ENCODE results near the gene PM20D1.

Gene PM20D1

GRCh38 chr1:205805082-205805711, 44.7 kb downstream of the PM20D1 start:
- DNase-seq (ENCODE audit: insufficient read length, low spot score) (no peak), FAIRE-seq (no peak)

GRCh38 chr1:205804605-205805004, 45.3 kb downstream of the PM20D1 start:
- no peak for DNase-seq (ENCODE audit: insufficient read length, low spot score)
- no peak for FAIRE-seq

DNA sequence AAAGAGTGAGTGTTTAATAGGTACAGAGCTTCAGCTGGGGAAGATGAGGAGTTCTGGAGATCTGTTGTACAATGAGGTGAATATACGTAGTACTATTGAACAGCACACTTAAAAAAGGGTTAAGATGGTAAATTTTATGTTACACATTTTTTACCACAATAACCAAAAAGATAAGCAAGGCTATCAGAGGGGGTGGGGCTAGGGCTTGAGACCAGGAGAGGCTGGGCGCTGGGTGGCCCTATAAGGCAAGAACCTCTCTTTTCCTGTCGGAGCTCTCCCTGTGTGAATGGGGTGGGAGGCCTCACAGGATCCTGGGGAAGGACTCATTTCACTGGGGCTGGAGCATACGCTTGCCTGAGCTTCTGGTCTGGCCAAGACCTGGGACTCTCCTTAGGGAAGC, 45.9 kb downstream of the PM20D1 start:
- DNase-seq (ENCODE audit: insufficient read length, low spot score) (no peak), FAIRE-seq (no peak)

- no peak for DNase-seq (ENCODE audit: insufficient read length, low spot score)
These were observed 47.9 kb downstream of the PM20D1 start for GRCh38 chr1:205802060-205802459.

DNA sequence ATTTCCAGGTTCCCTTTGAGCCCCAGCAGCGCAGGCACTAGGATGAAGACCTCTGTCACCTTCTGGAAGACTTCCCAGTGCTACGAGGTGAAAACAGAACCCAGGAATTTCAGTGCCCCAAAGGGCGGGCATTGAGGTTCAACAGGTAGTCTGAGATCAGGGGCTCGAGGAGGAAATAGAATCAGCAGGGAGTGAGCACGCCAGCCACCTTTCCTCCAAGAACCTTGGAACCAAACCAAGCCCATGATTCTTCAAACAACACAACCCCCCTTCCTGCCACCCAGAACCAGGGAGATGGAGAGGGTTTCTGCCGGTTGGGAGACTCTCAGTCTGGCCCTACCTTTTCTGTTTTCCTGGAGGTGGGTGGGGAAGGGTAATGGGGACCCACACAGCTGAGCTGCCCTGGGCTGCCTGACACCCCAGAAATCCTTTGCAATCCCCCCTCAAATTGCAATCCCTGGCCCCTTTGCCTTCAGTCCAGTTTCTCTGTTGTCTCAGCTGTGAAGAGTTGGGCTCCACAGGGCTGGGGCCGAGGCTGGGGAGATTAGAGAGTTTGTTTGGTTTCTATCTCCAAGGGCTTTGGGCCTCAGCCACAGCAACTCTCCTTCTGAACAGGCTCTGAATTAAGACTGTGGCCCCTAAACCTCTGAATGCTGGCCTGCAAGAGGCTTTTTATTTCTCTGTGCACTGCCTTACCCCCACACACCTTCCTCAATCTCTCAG, 48.8 kb downstream of the PM20D1 start:
- no peak for FAIRE-seq
- no peak for DNase-seq (ENCODE audit: insufficient read length, low spot score)

More at GRCh38 chr1:205802060-205802459, 47.9 kb downstream of the PM20D1 start:
- no peak for FAIRE-seq

DNA sequence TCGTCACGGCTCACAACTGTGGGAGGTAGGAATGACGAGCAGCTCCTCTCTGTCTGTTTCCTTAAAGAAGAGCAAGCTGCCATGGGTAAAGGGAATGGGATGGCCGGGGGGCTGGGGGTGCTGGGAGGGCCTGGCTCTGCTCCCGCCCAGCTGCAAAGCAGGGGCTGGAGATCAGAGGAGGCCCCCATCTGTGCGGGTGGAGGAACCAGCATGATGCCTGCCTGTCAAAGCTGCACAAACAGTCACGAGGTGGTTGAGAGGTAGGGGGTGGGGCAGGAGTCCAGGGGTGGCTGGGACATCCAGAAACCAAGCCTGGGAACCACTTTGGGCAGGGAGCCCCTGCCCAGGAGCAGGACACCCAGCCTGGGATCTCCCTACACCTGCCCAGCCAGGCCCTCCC, 49.5 kb downstream of the PM20D1 start:
- DNase-seq (ENCODE audit: insufficient read length, low spot score) (no peak), FAIRE-seq (no peak)

- no peak for DNase-seq (ENCODE audit: insufficient read length, low spot score)
- FAIRE-seq = no peak
These were observed 51.4 kb downstream of the PM20D1 start for GRCh38 chr1:205798577-205798976.

DNA sequence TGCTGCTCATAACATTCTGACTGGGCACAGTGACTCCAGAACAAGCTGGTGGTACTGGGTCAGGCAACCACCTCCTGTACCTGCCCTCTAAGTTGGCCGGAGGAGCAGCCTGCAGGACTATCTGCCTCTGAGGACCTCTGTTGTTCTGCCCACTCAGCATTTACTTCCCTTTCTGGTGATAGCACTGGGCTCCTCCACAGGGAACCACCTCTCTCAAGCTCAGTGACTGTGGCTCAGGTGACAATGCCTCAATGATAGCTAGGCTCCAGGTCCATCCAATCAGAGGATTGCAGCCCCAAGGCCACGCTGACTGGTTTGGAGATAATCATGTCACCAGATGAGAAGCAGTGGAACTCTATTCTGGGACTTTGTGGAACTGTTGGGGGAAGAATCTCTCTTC, 52.8 kb downstream of the PM20D1 start:
- no peak for FAIRE-seq
- DNase-seq (ENCODE audit: insufficient read length, low spot score) = no peak

GRCh38 chr1:205794011-205794730, 55.8 kb downstream of the PM20D1 start:
- FAIRE-seq (peak; percentile 26), DNase-seq (ENCODE audit: insufficient read length, low spot score) (no peak)

- FAIRE-seq = no peak
- no peak for DNase-seq (ENCODE audit: insufficient read length, low spot score)
These were observed 56.8 kb downstream of the PM20D1 start for GRCh38 chr1:205792961-205793673.

- DNase-seq (ENCODE audit: insufficient read length, low spot score) (no peak), FAIRE-seq (no peak)
These were observed 57.5 kb downstream of the PM20D1 start for GRCh38 chr1:205792481-205792881.

GRCh38 chr1:205791568-205792180, 58.3 kb downstream of the PM20D1 start:
- peak; percentile 79 for FAIRE-seq
- peak; percentile 73 for DNase-seq (ENCODE audit: insufficient read length, low spot score)

- DNase-seq (ENCODE audit: insufficient read length, low spot score) = no peak
- FAIRE-seq = no peak
These were observed 62.5 kb downstream of the PM20D1 start for GRCh38 chr1:205787287-205787916.

DNA sequence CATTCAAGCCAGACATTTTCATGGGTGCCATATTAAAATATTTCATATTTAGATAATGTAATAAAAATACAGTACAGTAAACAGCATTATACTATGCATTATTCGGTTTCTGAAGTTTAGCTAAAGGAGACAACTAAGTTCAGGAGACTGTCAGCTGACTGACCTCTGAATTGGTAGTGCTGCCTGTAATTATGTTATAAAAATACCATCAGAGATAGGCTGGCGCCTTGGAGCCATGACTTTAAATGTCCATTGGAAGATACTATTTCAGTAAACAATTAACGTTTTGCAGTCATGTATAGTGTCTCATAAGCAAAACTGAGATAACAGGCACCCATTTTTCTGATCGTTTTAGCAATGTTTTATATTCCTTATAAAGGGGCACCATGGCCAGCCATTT, 63.3 kb downstream of the PM20D1 start:
- FAIRE-seq (no peak), DNase-seq (ENCODE audit: insufficient read length, low spot score) (no peak)

GRCh38 chr1:205785446-205785845, 64.5 kb downstream of the PM20D1 start:
- no peak for FAIRE-seq

DNA sequence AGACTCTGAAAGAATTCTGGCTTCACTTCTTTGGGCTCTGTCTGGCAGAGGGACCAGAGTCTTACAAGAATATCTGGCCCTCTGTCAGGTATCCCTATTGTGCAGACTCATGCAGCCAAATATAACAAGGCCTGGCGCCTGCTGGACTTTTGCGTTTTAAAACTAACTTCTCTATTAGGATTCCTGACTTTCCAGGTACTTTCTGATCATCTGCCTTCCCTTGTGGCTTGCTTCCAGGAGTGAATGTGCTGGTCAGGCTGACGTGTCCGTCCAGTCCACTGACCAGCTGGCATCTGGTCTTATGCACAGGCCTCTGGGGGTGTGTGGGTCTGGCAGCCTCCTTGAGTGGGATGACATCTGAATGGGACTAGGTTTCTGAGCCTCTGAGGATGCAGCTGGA, 66.0 kb downstream of the PM20D1 start:
- FAIRE-seq (no peak), DNase-seq (ENCODE audit: insufficient read length, low spot score) (no peak)

More at GRCh38 chr1:205785446-205785845, 64.5 kb downstream of the PM20D1 start:
- no peak for DNase-seq (ENCODE audit: insufficient read length, low spot score)

DNA sequence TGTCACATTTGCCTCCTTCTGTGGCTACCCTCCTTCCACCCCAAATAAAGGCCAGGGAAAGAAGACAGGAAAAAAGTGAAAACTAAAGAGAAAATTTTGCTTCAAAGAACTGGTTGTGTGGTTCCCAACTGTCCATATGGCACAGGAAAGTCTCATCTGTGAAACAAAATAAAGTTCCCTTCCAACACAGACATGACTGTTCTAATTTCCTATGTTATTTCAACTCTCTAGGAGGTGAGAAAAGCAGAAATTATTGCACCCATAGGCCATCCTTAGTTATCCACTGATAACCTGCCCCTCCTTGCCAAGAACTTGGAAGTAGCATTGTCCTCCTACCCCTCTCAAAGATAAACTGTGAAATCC, 66.5 kb downstream of the PM20D1 start:
- no peak for DNase-seq (ENCODE audit: insufficient read length, low spot score)
- no peak for FAIRE-seq

- DNase-seq (ENCODE audit: insufficient read length, low spot score) (no peak), FAIRE-seq (no peak)
These were observed 67.1 kb downstream of the PM20D1 start for GRCh38 chr1:205782627-205783432.

DNA sequence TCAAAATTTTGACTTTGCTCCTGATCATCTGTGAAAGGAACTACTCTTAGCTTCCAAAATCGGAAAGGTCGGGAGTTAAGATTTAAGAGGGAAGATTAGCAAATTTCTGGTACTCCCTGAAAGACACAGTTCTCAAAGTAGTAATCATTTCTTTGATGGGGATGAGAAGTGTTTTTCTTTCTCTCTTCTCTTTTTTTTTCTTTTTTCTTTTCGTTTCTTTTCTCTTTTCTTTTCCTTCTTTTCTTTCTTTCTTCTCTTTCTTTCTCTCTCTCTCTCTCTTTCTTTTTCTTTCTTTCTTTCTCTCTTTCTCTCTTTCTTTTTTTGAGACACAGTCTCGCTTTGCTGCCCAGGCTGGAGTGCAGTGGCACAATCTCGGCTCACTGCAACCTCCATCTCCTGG, 69.6 kb downstream of the PM20D1 start:
- FAIRE-seq = no peak
- no peak for DNase-seq (ENCODE audit: insufficient read length, low spot score)

Data from GM19239 (cell line).